Activated CD8-positive, alpha-beta memory T cell treated with anti-CD3 and anti-CD28 coated beads, Interleukin-2, amount 10 ng/mL, durations not matched to agents 7 days and 5 days (primary cell): ENCODE data around the gene LRWD1. TPM values are rescaled to one million over a fixed set of nuclear protein-coding genes. Genes with fewer than 3 reads are reported as not detected.
A peak's percentile ranks its signal among the peaks of the same experiment; 100 is the strongest.
"Not testable (repeated sequence)": the region's sequence is repeated elsewhere in the genome, so short reads cannot be mapped to it uniquely, and the experiment has no call there.

Experiments used
- ATAC-seq: fragments of 150-1000 bp; cut with Tn5 transposase; one replicate; pipeline ENCODE4 v1.10.0; 2021; ENCODE audit warnings: moderate library complexity
- CTCF ChIA-PET: fragments of 350-600 bp; sonication (Branson Sonifier 250); formaldehyde crosslinking; loops from one replicate; lab custom pipeline; 2021; ENCODE audit warnings: antibody characterized with exemption; lab: Charles Lee
- DNase-seq: peaks from one replicate; pipeline ENCODE4 v3.0.0-alpha.2; 2020
- H3K27ac Mint-ChIP-seq: one replicate; pipeline ENCODE4 v1.8.0; 2021; ENCODE audit warnings: mild to moderate bottlenecking, mixed read lengths
- H3K27me3 Mint-ChIP-seq: one replicate; pipeline ENCODE4 v1.8.0; 2021; ENCODE audit warnings: mixed read lengths
- H3K36me3 Mint-ChIP-seq: one replicate; pipeline ENCODE4 v1.8.0; 2021; ENCODE audit warnings: mild to moderate bottlenecking, mixed read lengths
- H3K4me1 Mint-ChIP-seq: one replicate; pipeline ENCODE4 v1.8.0; 2021; ENCODE audit warnings: mixed read lengths
- H3K4me3 Mint-ChIP-seq: one replicate; pipeline ENCODE4 v1.8.0; 2021; ENCODE audit warnings: mild to moderate bottlenecking, moderate library complexity, mixed read lengths
- H3K9me3 Mint-ChIP-seq: one replicate; pipeline ENCODE4 v1.8.0; 2022; ENCODE audit warnings: low read depth, mixed read lengths
- total RNA-seq, 2 experiments: library from RNA; stranded (reverse); gene quantifications; one replicate each; pipeline ENCODE4 v1.2.3, GENCODE V29; 2021

Gene LRWD1
- total RNA-seq, 2 experiments from 2014 or later = 20.6 to 24.0 TPM

DNA sequence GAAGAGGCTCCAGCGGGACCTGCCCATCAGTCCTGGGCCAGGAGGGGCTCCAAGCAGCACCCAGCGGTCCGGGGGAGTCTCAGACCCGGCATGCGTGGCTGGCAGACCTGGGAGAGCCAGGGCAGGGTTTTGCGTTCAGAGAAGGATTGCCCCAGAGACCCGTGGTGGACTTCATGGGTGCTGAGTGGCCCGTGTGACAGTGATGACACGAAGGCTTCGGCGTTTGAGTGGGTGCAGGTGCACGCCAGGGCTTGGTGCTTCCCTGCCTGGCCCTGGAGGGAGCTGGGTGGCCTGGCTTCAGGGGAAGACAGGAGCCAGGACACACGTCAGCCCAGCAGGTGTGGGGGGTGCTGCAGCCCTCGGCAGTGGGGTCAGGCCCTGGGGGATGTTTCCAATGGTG is 17.5 kb upstream of the LRWD1 start:
- Mint-ChIP-seq H3K9me3 (no peaks in the 10 kb centered on the region), H3K36me3 (peaks cover 8% of the 10 kb centered on the region), H3K27ac (no peak overlapping the region), H3K4me3 (no peak overlapping the region), H3K27me3 (no peaks in the 10 kb centered on the region), H3K4me1 (peaks cover 7% of the 10 kb centered on the region)
- DNase-seq = no peak
- no peak for ATAC-seq
- CTCF ChIA-PET = interaction anchor here (1.4 kb wide), 1 partner anchor 43 kb away, joined by 3 read pairs; no protein-coding TSS in a partner anchor

GRCh38 chr7:102449136-102449535 is 15.6 kb upstream of the LRWD1 start:
- Mint-ChIP-seq H3K9me3 (no peaks in the 10 kb centered on the region), H3K36me3 (peaks cover 8% of the 10 kb centered on the region), H3K27me3 (no peaks in the 10 kb centered on the region), H3K27ac (no peak overlapping the region), H3K4me3 (no peak overlapping the region), H3K4me1 (no peaks in the 10 kb centered on the region)
- no peak for DNase-seq
- CTCF ChIA-PET = interaction anchor here (1.5 to 2.0 kb wide), 3 partner anchors 15 to 42 kb away, joined by 4 to 20 read pairs (median 7); no protein-coding TSS in a partner anchor
- ATAC-seq = no peak

DNA sequence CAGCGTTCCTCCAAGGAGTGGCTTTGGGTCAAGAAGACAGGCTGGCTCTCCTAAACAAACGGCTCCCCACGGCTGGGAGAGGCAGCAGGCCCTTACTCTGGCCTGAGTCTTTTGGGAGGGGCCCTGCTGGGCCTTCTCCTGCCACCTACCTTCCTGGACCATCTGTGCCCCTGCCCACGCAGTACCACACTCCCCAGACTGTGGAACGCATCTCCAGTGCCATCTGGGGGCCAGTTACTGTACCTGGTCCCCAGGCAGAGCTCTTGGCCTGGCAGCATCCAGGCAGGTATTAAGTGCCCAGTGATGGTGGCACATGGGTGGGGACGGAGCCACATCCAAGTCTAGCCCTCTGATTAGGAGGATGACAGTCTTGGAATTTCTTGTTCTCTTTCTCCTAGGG is 14.5 kb upstream of the LRWD1 start:
- Mint-ChIP-seq H3K27me3 (no peaks in the 10 kb centered on the region), H3K4me3 (no peak overlapping the region), H3K27ac (no peak overlapping the region), H3K36me3 (peaks cover 3% of the 10 kb centered on the region), H3K4me1 (no peaks in the 10 kb centered on the region), H3K9me3 (no peaks in the 10 kb centered on the region)
- CTCF ChIA-PET = interaction anchor here (0.8 to 2.0 kb wide), 11 partner anchors 9 to 48 kb away, joined by 3 to 20 read pairs (median 4); no protein-coding TSS in a partner anchor
- ATAC-seq = peak; percentile 74
- no peak for DNase-seq

GRCh38 chr7:102451371-102452054 is 13.3 kb upstream of the LRWD1 start:
- no peak overlapping the region for H3K27ac Mint-ChIP-seq
- H3K4me3 Mint-ChIP-seq = no peak overlapping the region
- H3K36me3 Mint-ChIP-seq = peaks cover 3% of the 10 kb centered on the region
- H3K4me1 Mint-ChIP-seq = no peaks in the 10 kb centered on the region
- ATAC-seq (no peak), DNase-seq (no peak)
- no peaks in the 10 kb centered on the region for H3K27me3 Mint-ChIP-seq
- CTCF ChIA-PET = interaction anchor here (0.9 to 2.5 kb wide), 5 partner anchors 10 to 47 kb away, joined by 3 to 7 read pairs (median 4); no protein-coding TSS in a partner anchor
- no peaks in the 10 kb centered on the region for H3K9me3 Mint-ChIP-seq

DNA sequence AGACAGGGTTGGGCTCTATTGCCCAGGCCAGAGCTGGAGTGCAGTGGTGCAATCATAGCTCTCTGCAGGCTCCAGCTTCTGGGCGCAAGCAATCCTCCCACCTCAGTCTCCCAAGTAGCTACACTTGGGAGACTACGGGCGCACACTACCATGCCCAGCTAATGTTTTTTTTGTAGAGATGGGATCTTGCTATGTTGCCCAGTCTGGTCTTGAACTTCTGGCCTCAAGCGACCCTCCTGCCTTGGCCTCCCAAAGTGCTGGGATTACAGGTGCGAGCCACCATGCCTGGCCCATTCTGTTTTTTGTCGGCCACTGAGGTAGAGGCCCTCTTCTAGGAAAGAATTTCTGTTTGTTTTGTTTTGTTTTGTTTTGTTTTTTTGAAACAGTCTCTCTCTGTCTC is 12.3 kb upstream of the LRWD1 start:
- Mint-ChIP-seq H3K27me3 (no peaks in the 10 kb centered on the region), H3K27ac (no peak overlapping the region), H3K36me3 (peaks cover 3% of the 10 kb centered on the region), H3K4me1 (no peaks in the 10 kb centered on the region), H3K9me3 (no peaks in the 10 kb centered on the region), H3K4me3 (no peak overlapping the region)
- ATAC-seq (no peak), DNase-seq (no peak)
- CTCF ChIA-PET = interaction anchor here (1.1 to 2.5 kb wide), 3 partner anchors 19 to 48 kb away, joined by 3 to 7 read pairs (median 4); no protein-coding TSS in a partner anchor

DNA sequence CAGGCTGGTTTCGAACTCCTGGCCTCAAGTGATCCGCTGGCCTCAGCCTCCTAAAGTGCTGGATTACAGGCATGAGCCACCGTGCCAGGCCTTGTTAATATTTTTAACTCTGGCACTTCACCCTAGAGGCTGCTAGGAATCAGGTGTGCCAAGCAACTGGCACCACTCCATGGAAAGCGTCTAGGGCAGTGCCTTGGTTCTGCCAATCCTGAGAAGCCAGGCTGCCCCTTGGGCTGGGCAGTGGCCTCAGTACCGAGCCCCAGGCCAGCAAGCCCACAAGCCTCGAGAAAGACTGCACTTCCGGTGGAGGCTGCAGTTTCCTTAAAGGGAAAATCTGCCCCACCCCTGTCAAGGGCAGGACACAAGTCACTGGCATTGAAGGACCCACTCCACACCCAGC is 11.5 kb upstream of the LRWD1 start:
- Mint-ChIP-seq H3K27ac (no peak overlapping the region), H3K36me3 (peaks cover 5% of the 10 kb centered on the region), H3K4me1 (no peaks in the 10 kb centered on the region), H3K9me3 (no peaks in the 10 kb centered on the region), H3K4me3 (no peak overlapping the region), H3K27me3 (no peaks in the 10 kb centered on the region)
- CTCF ChIA-PET = interaction anchor here (2.5 kb wide), 1 partner anchor 49 kb away, joined by 7 read pairs; no protein-coding TSS in a partner anchor
- no peak for ATAC-seq
- DNase-seq = no peak

- no peaks in the 10 kb centered on the region for H3K4me1 Mint-ChIP-seq
- DNase-seq = no peak
- CTCF ChIA-PET = interaction anchor here (0.6 to 1.5 kb wide), 4 partner anchors 8 to 50 kb away, joined by 3 to 4 read pairs (median 4); no protein-coding TSS in a partner anchor
- H3K9me3 Mint-ChIP-seq = no peaks in the 10 kb centered on the region
- no peak for ATAC-seq
- no peak overlapping the region for H3K4me3 Mint-ChIP-seq
- peaks cover 4% of the 10 kb centered on the region for H3K36me3 Mint-ChIP-seq
- no peaks in the 10 kb centered on the region for H3K27me3 Mint-ChIP-seq
- H3K27ac Mint-ChIP-seq = no peak overlapping the region
Measured at GRCh38 chr7:102454468-102454867, 10.3 kb upstream of the LRWD1 start.

DNA sequence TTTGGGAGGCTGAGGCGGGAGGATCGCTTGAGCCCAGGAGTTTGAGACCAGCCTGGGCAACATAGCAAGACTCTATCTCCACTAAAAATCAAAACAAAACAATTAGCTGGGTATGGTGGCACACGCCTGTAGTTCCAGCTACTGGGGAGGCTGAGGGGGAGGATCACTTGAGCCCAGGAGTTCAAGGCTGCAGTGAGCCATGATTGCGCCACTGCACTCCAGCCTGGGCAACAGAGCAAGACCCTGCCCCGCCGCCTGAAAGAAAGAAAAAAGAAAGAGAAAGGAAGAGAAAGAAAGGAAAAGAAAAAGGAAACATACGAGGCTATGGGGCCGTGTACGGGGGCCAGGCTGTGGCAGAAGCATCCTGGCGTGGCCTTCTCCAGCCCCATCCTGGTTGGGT is 9.9 kb upstream of the LRWD1 start:
- CTCF ChIA-PET = interaction anchor here (1.0 to 1.5 kb wide), 3 partner anchors 20 to 51 kb away, joined by 3 to 4 read pairs (median 3); no protein-coding TSS in a partner anchor
- peak overlapping the region; percentile 49 for H3K27ac Mint-ChIP-seq
- not testable (repeated sequence) for H3K4me3 Mint-ChIP-seq

DNA sequence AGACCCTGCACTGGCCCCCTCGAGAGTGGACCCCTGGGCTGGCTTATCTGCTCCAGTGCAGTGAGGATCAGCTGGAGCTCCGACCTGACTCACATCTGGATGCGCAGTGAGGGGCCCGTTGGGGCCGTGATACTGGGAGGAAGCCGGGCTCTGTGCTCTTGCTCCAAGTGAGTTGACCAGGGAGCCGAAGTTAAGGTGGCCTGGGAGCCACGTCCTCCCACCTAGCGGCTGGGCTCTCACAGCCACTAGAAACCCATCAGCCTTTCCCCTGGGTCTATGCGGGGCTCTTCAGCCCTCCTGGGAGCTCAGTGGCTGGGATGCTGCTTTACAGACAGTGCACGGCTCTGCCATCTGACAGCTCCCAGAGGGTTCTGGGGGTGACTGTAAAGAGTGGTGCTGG is 9.2 kb upstream of the LRWD1 start:
- H3K9me3 Mint-ChIP-seq = no peaks in the 10 kb centered on the region
- H3K36me3 Mint-ChIP-seq = peaks cover 4% of the 10 kb centered on the region
- no peak overlapping the region for H3K27ac Mint-ChIP-seq
- no peak for ATAC-seq
- no peak overlapping the region for H3K4me3 Mint-ChIP-seq
- H3K4me1 Mint-ChIP-seq = no peaks in the 10 kb centered on the region
- H3K27me3 Mint-ChIP-seq = no peaks in the 10 kb centered on the region
- DNase-seq = no peak
- CTCF ChIA-PET = interaction anchor here (1.0 to 1.5 kb wide), 4 partner anchors 20 to 64 kb away, joined by 3 to 4 read pairs (median 3); no protein-coding TSS in a partner anchor

More for the DNA sequence above, 9.9 kb upstream of the LRWD1 start:
- not testable (repeated sequence) for ATAC-seq, H3K27me3 Mint-ChIP-seq, H3K9me3 Mint-ChIP-seq, DNase-seq, H3K4me1 Mint-ChIP-seq, H3K36me3 Mint-ChIP-seq

GRCh38 chr7:102456327-102456726 is 8.5 kb upstream of the LRWD1 start:
- H3K4me1 Mint-ChIP-seq = no peaks in the 10 kb centered on the region
- H3K4me3 Mint-ChIP-seq = no peak overlapping the region
- CTCF ChIA-PET = interaction anchor here (1.2 kb wide), 2 partner anchors 52 to 65 kb away, joined by 3 to 4 read pairs; no protein-coding TSS in a partner anchor

DNA sequence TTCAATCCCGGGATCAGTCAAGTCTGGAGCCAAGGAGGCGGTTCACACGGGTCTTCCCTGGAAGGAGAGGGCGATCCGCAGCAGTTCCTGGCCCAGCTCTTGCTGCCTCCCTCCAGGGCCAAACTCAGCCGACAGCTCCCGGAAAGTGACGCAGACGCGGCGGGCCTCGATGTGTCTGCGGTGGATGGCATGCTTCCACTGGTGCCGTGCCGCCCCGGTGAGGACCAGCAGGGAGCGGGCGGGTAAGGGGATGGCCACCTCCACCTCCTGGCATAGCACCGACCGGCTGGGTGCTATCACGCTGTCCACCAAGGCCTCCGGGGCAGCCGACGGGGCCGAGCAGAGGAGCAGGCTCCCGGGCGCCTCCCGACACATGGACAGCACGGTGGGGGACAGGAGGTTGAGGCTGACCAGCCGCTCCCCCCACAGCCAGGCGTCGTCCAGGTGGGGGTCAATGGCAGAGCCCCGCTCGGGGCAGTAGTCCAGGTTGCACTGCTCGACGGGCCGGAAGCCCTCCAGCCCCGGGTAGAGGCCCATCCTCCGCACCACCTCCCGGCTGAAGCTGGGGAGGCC is 7.3 kb upstream of the LRWD1 start:
- Mint-ChIP-seq H3K4me1 (peaks cover under 1% of the 10 kb centered on the region), H3K4me3 (no peak overlapping the region), H3K27ac (no peak overlapping the region), H3K36me3 (peaks cover 4% of the 10 kb centered on the region), H3K27me3 (no peaks in the 10 kb centered on the region), H3K9me3 (no peaks in the 10 kb centered on the region)
- no peak for ATAC-seq
- DNase-seq = no peak
- CTCF ChIA-PET = no interaction called here

More at GRCh38 chr7:102456327-102456726, 8.5 kb upstream of the LRWD1 start:
- Mint-ChIP-seq H3K9me3 (no peaks in the 10 kb centered on the region), H3K36me3 (peaks cover 4% of the 10 kb centered on the region), H3K27me3 (no peaks in the 10 kb centered on the region), H3K27ac (no peak overlapping the region)
- DNase-seq = no peak
- no peak for ATAC-seq

DNA sequence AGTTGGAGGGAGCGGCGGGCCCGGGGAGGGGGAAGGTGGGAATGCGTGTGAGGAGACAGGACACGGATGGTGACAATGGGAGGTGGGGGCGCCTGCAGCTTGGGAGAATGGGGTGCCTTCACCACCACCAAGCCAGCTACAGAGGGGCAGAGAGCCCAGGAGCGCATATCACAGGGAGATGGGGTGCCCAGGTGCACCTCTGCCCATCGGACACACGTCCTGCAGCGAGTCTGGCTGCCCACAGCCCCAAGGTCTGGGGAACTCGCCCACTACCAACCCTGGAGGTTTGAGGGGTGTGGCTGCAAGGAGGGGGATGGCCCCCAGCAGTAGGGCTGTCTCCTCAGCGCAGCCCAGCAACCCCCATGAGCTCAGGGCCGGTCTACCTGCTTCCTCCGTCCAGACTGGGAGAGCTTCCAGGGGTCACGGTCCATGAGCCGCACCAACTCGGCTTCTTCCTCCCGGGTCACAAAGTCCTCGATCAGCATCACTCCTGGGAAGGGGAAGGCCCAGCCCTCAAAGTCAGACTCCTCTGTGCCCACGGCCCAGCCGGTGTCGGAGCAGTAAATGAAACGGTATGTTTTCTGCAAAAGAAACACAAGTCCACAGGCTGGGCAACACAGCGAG is 5.5 kb upstream of the LRWD1 start:
- Mint-ChIP-seq H3K4me3 (no peak overlapping the region), H3K27ac (no peak overlapping the region), H3K4me1 (peaks cover 12% of the 10 kb centered on the region), H3K27me3 (no peaks in the 10 kb centered on the region), H3K36me3 (peaks cover 4% of the 10 kb centered on the region), H3K9me3 (no peaks in the 10 kb centered on the region)
- ATAC-seq (no peak), DNase-seq (no peak)
- CTCF ChIA-PET = no interaction called here

DNA sequence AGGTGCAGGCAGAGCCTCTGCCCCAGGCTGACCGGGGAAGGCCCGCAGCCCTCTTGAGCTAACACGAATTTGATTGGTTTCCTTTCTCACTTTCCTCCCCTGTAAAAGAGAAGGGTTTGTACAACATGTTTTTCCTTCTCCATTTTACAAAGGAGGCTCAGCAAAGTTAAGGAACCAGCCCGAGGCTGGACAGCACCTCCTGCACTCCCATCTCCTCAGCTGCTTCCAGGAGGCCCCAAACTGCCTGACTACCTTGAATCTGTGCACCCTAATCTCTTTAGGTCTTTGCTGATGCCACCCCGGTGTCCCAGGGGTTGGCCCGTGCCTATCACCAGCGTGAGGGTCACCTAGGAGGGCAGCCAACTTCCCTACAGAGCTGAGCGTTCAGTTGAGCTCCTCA is 4.3 kb upstream of the LRWD1 start:
- Mint-ChIP-seq H3K36me3 (peaks cover 4% of the 10 kb centered on the region), H3K27ac (peak overlapping the region; percentile 35), H3K9me3 (no peaks in the 10 kb centered on the region), H3K27me3 (no peaks in the 10 kb centered on the region), H3K4me1 (peaks cover 13% of the 10 kb centered on the region), H3K4me3 (no peak overlapping the region)
- ATAC-seq (no peak), DNase-seq (no peak)
- CTCF ChIA-PET = no interaction called here
